ENCODE data around the gene ADAM22. TPM values are rescaled to one million over a fixed set of nuclear protein-coding genes. Genes with fewer than 3 reads are reported as not detected.
A peak's percentile ranks its signal among the peaks of the same experiment; 100 is the strongest.

The ADAM22 gene
- total RNA-seq, 2 donors from 2014 or later = 1.0 to 3.6 TPM

DNA sequence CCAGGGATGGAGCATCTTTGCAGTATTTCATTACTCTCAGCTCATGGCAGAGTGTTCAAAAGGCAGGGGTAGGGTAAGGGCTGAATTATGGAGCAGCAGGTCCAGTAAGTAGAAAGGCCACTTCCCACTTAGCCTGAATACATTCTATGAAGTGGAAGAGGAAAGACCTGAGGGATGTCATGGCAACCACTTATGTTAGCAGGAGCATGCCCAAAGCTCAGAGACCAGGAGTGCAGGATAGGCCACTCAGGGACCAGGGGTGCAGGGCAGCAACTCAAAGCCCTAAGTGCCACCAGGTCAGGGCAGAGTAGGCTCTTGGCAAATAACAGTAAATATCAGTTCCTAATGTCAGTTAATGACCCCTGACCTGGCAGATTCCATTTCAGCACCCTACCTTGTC lies 282.2 kb downstream of the ADAM22 start:
- Histone ChIP-seq H3K4me3 (no peak overlapping the region), H3K4me1 (peaks cover 19% of the 10 kb centered on the region), H3K27me3 (no peaks in the 10 kb centered on the region), H3K9me3 (no peaks in the 10 kb centered on the region), H3K27ac (no peak overlapping the region), H3K36me3 (replicated peaks in 1 of 2; ENCODE audit: insufficient read depth in 1 of 2, low read depth in 2 of 2) (peaks cover 0 to 12% of the 10 kb centered on the region in 2 donors)
- ATAC-seq (no peak), DNase-seq (no peak)
- no peak for TF ChIP-seq POLR2A (IDR thresholded peaks at IDR 0.05)
- TF ChIP-seq, protein P1, sequence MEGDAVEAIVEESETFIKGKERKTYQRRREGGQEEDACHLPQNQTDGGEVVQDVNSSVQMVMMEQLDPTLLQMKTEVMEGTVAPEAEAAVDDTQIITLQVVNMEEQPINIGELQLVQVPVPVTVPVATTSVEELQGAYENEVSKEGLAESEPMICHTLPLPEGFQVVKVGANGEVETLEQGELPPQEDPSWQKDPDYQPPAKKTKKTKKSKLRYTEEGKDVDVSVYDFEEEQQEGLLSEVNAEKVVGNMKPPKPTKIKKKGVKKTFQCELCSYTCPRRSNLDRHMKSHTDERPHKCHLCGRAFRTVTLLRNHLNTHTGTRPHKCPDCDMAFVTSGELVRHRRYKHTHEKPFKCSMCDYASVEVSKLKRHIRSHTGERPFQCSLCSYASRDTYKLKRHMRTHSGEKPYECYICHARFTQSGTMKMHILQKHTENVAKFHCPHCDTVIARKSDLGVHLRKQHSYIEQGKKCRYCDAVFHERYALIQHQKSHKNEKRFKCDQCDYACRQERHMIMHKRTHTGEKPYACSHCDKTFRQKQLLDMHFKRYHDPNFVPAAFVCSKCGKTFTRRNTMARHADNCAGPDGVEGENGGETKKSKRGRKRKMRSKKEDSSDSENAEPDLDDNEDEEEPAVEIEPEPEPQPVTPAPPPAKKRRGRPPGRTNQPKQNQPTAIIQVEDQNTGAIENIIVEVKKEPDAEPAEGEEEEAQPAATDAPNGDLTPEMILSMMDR (IDR thresholded peaks at IDR 0.05) = no peak
- intact Hi-C loops (cut with DNase I) = no loop called here

DNA sequence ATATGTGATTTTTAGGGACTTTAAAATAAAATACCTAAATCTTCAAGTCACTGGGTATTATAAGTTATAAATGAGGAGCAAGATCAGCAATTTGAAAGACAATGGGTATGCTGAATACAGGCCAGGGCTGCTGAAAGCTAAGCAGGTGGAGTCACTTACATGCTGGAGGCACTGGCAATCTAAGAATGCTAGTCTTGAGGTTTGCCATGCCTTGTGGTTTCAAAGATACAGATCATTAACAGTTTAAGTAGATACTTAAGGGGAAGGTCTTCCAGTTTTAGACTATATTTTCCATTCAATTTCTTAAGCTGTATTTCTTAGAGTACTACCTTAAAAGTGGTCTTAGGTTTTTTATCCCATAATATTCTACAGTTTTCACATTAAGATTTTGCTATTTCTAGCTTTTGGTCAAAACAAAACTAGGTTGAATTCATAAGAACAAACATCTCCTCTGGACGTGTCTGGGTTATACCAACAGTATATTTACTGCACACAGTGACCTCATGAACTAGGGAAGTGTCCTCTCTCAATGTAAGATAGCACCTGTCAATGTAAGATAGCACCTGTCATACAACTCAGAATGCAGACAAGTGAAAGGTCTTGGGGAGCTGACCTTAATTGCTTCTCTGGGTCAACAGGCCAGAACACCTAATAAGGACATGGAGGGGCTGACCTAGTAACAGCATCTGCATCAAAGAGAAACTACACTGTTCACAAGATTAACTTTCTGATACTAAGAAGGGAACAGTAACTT lies 283.8 kb downstream of the ADAM22 start:
- H3K27ac ChIP-seq = peak overlapping the region in 1 of 4 donors; percentile 95
- no peaks in the 10 kb centered on the region for H3K9me3 ChIP-seq
- peaks cover 20% of the 10 kb centered on the region for H3K4me1 ChIP-seq
- H3K36me3 ChIP-seq (replicated peaks in 1 of 2; ENCODE audit: insufficient read depth in 1 of 2, low read depth in 2 of 2) = peaks cover 0 to 8% of the 10 kb centered on the region in 2 donors
- no peak for ATAC-seq
- TF ChIP-seq, protein P1 (IDR thresholded peaks at IDR 0.05) = no peak
- no peak for TF ChIP-seq POLR2A (IDR thresholded peaks at IDR 0.05)
- H3K27me3 ChIP-seq = no peaks in the 10 kb centered on the region
- no peak for DNase-seq
- 24 to 29% methylated on average over 1 of the region's 1 CpG for WGBS, 2 donors
- intact Hi-C loops (cut with DNase I) = no loop called here
- no peak overlapping the region for H3K4me3 ChIP-seq

DNA sequence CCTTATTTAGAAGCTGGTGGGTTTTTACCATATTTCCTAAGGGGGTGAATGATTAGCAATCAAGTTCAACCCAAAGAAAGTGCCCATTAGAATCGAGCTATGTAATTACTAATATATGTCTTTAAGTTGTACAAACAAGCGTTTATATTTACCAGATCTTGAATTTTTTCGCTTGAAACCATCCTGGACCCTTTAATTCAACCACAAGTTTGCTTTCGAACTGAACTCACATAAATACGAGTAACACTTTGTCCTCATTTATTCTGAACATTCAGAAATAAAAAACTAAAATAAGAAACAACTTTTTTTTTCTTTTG lies 284.3 kb downstream of the ADAM22 start:
- 21 to 37% methylated on average over 5 of the region's 5 CpGs for WGBS, 2 donors
- no peaks in the 10 kb centered on the region for H3K27me3 ChIP-seq
- H3K4me3 ChIP-seq = peak overlapping the region in 1 of 2 donors; percentile 74
- H3K4me1 ChIP-seq = peaks cover 20% of the 10 kb centered on the region
- DNase-seq (no peak), ATAC-seq (no peak)
- TF ChIP-seq POLR2A (IDR thresholded peaks at IDR 0.05) = no peak
- TF ChIP-seq, protein P1 (IDR thresholded peaks at IDR 0.05) = no peak
- peak overlapping the region; percentile 17 to 99 (median 96) for H3K27ac ChIP-seq
- peaks cover 0 to 8% of the 10 kb centered on the region in 2 donors for H3K36me3 ChIP-seq (replicated peaks in 1 of 2; ENCODE audit: insufficient read depth in 1 of 2, low read depth in 2 of 2)
- H3K9me3 ChIP-seq = no peaks in the 10 kb centered on the region
- intact Hi-C loops (cut with DNase I) = no loop called here

DNA sequence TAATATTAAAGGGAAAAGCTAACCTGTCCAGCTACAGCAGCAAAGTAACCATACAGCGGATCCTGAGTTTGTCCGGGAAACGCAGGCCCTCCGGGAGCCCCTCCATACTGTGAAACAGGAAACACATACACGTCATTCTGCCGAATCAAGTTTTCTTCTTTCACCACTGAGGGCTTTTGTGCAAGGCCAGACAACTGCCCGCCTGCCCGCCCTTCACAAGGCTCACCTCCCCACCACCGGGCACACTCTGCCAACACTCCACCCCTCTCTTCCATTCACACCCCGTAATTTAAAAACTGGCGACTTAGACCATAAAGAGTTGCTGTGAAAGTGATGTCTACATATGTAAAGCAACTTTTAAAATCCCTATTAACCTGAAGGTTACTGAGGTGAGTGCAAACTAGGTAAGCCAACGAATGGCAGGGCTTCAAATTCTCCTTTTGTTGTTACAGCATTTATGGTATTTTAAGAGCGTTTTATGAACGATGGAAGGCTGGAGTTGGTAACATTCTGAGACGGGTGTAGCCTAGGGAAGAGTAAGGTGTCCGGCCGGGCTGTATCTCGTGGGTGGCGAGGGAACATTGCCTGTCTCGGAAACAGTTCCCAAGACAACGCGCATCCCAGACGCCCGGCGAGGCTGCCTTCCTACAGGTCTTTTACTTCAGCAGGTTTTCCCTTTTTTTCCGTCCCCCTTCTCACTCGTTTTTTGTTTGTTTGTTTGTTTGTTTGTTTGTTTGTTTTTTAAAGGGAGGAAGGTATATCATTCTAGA lies 285.0 kb downstream of the ADAM22 start:
- WGBS, 2 donors = 0 to 1% methylated on average over 27 of the region's 27 CpGs
- TF ChIP-seq, protein P1 (IDR thresholded peaks at IDR 0.05) = peak in 1 of 7 experiments; percentile 4
- TF ChIP-seq POLR2A (IDR thresholded peaks at IDR 0.05) = peak in 2 of 3 donors; percentile 43 to 58
- Histone ChIP-seq H3K9me3 (no peaks in the 10 kb centered on the region), H3K4me1 (peaks cover 20% of the 10 kb centered on the region), H3K27me3 (no peaks in the 10 kb centered on the region), H3K36me3 (replicated peaks in 1 of 2; ENCODE audit: insufficient read depth in 1 of 2, low read depth in 2 of 2) (peaks cover 0 to 7% of the 10 kb centered on the region in 2 donors), H3K4me3 (peak overlapping the region; percentile 66 to 74), H3K27ac (peak overlapping the region; percentile 86 to 99 (median 96))
- intact Hi-C loops (cut with DNase I) = no loop called here
- DNase-seq (peak; percentile 63 to 82 (median 76)), ATAC-seq (peak; percentile 55)
